ENCODE results near the gene NCOA4. TPM values are rescaled to one million over a fixed set of nuclear protein-coding genes. Genes with fewer than 3 reads are reported as not detected.
A peak's percentile ranks its signal among the peaks of the same experiment; 100 is the strongest.

The NCOA4 gene
- 101 and 102 TPM in 2 replicates for total RNA-seq

DNA sequence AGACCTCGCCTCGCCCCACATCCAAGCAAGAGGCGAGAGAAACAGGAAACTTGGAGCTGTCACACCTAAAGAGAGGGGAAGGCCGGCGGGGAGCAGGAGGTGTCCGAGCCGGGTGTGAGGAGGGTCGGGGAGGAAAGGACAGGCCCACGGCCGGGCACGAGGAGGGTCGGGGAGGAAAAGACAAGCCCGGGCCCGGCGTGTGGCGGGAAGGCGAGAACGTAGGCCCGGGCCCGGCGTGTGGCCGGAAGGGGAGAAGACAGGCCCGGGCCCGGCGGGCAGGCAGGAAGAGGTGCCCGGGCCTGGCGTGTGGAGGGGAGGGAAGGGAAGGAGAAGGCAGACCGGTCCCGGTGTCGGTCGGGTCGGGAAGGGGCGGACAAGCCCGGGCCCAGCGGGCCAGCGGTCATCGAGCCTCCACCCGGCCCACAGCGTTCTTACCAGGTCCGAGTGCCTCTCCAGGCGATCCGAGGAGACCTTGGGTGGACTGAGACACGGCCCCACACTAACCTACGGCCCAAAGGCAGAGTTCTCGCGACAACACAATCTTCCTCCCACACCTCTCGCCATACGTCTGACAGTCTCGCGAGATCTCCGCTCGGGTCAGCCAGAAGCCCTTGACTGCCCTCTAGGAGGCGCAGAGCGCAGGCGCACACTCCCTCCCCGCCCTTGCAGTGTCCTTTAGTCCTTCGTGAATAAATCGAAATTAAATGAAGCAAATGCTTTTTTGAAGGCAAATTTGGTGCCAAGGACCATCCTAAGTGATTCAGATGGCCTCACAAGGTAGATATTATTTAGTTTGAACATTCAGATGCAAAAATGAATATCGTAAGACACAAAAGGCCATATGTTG, at the start of gene NCOA4:
Gene NCOA4 (minus strand): TSS at position 533 of the 847 bp plus-strand sequence. CDS start 13,943 bp downstream, outside the sequence.
- Mint-ChIP-seq H3K9me3 (no peaks in the 10 kb centered on the region), H3K4me3 (peak within 1 kb of the TSS; percentile 95), H3K27me3 (ENCODE audit: insufficient read depth) (no peaks in the 10 kb centered on the region), H3K4me1 (ENCODE audit: low read depth) (peaks cover 45% of the 10 kb centered on the region), H3K27ac (peak within 1 kb of the TSS; percentile 91), H3K36me3 (ENCODE audit: low read depth) (peaks cover 7% of the 10 kb centered on the region)
- intact Hi-C loops (cut with micrococcal nuclease): loop anchor here (2.0 to 5.0 kb wide), 2 partner anchors 566 to 793 kb away; no protein-coding TSS in a partner anchor
- peak; percentile 93 for DNase-seq (ENCODE audit: low spot score)

GRCh38 chr10:46079831-46080585, 49.6 kb upstream of the NCOA4 start:
- Mint-ChIP-seq H3K4me1 (ENCODE audit: low read depth) (peaks cover 26% of the 10 kb centered on the region), H3K36me3 (ENCODE audit: low read depth) (no peaks in the 10 kb centered on the region), H3K4me3 (no peak overlapping the region), H3K27ac (no peak overlapping the region), H3K27me3 (ENCODE audit: insufficient read depth) (peaks cover 2% of the 10 kb centered on the region), H3K9me3 (no peaks in the 10 kb centered on the region)
- DNase-seq (ENCODE audit: low spot score): no peak
- intact Hi-C loops (cut with micrococcal nuclease): no loop called here

DNA sequence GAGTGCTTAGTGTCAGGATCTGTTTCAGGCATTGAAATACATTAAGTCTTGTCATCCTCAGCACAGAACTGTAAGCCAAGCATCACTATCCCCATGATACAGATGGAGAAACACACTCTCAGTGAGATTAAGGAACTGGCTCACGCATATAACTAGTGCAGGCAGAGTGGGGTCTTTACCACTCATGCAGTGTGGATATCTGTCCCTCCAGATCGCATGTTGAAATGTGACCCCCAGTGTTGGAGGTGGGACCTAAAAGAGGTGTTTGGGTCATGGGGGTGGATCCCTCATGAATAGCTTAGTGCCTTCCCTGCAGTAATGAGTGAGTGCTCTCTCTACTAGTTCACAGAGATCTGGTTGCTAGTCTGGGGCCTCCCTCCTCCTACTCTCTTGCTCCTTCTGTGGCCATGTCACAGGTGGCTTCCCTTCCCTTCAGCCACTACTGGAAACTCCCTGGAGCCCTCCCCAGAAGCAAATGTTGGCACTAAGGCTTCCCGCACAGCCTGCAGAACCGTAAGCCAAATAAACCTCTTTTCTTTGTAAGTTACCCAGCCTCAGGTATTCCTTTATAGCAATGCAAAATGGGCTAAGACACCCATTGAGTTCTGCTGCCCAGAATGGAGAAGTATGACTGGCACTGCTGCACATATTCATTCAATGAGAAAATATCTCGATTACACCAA, 47.4 kb upstream of the NCOA4 start:
- Mint-ChIP-seq H3K9me3 (no peaks in the 10 kb centered on the region), H3K4me1 (ENCODE audit: low read depth) (peaks cover 26% of the 10 kb centered on the region), H3K27ac (no peak overlapping the region), H3K36me3 (ENCODE audit: low read depth) (no peaks in the 10 kb centered on the region), H3K27me3 (ENCODE audit: insufficient read depth) (no peaks in the 10 kb centered on the region), H3K4me3 (peak overlapping the region; percentile 5)
- intact Hi-C loops (cut with micrococcal nuclease): no loop called here
- no peak for DNase-seq (ENCODE audit: low spot score)

DNA sequence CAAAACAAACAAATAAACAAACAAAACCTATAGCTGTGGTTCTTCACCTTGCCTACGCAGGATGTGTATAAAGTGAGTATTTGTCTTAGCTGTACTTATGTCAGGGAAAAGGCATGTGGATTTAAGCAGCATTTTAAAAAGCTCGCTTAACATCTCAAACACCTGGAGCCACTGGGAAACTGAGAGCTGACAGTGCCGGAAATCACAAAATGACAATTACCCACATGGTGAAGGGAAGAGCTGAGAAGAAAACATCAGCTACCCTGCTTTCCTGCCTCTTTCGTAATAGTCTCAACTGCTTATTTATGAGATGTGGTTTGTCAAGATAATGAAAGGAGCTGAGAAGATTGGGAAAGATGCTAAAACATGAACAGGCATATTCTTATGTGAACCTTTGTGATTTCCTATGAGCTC, 46.7 kb upstream of the NCOA4 start:
- Mint-ChIP-seq H3K4me1 (ENCODE audit: low read depth) (peaks cover 26% of the 10 kb centered on the region), H3K27ac (peak overlapping the region; percentile 40), H3K9me3 (no peaks in the 10 kb centered on the region), H3K36me3 (ENCODE audit: low read depth) (no peaks in the 10 kb centered on the region), H3K27me3 (ENCODE audit: insufficient read depth) (no peaks in the 10 kb centered on the region), H3K4me3 (peak overlapping the region; percentile 5)
- intact Hi-C loops (cut with micrococcal nuclease): no loop called here
- no peak for DNase-seq (ENCODE audit: low spot score)

DNA sequence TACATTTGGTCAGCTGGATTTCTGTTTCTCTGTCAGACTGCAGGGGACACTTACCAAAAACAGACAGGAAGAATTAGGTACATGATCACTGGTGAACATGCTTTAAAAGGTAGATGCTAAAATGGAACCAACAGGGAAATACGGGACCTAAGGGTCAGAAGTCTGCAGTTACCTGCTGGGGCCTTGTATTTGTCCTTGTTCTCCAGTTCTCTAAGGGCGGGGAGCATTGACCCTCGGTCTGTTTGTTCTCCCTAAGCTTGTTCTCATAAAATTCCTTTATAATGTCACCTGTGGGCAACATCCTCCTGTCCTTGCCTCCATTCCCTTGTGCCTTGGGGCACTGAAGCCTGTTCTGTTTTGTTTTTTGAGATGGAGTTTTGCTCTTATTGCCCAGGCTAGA, 45.4 kb upstream of the NCOA4 start:
- Mint-ChIP-seq H3K4me3 (no peak overlapping the region), H3K9me3 (no peaks in the 10 kb centered on the region), H3K4me1 (ENCODE audit: low read depth) (peaks cover 20% of the 10 kb centered on the region), H3K36me3 (ENCODE audit: low read depth) (no peaks in the 10 kb centered on the region), H3K27me3 (ENCODE audit: insufficient read depth) (no peaks in the 10 kb centered on the region), H3K27ac (no peak overlapping the region)
- no peak for DNase-seq (ENCODE audit: low spot score)
- intact Hi-C loops (cut with micrococcal nuclease): no loop called here

- Mint-ChIP-seq H3K4me1 (ENCODE audit: low read depth) (peaks cover 27% of the 10 kb centered on the region), H3K9me3 (no peaks in the 10 kb centered on the region), H3K27ac (no peak overlapping the region), H3K36me3 (ENCODE audit: low read depth) (no peaks in the 10 kb centered on the region), H3K27me3 (ENCODE audit: insufficient read depth) (no peaks in the 10 kb centered on the region), H3K4me3 (no peak overlapping the region)
- intact Hi-C loops (cut with micrococcal nuclease): no loop called here
- DNase-seq (ENCODE audit: low spot score): no peak
These were observed 43.9 kb upstream of the NCOA4 start for GRCh38 chr10:46074196-46074946.

- no peaks in the 10 kb centered on the region for H3K9me3 Mint-ChIP-seq
- no peak for DNase-seq (ENCODE audit: low spot score)
- H3K36me3 Mint-ChIP-seq (ENCODE audit: low read depth): no peaks in the 10 kb centered on the region
- peaks cover 23% of the 10 kb centered on the region for H3K4me1 Mint-ChIP-seq (ENCODE audit: low read depth)
- no peaks in the 10 kb centered on the region for H3K27me3 Mint-ChIP-seq (ENCODE audit: insufficient read depth)
- intact Hi-C loops (cut with micrococcal nuclease): no loop called here
- H3K27ac Mint-ChIP-seq: no peak overlapping the region
- H3K4me3 Mint-ChIP-seq: no peak overlapping the region
These were observed 43.1 kb upstream of the NCOA4 start for GRCh38 chr10:46073564-46073963.

DNA sequence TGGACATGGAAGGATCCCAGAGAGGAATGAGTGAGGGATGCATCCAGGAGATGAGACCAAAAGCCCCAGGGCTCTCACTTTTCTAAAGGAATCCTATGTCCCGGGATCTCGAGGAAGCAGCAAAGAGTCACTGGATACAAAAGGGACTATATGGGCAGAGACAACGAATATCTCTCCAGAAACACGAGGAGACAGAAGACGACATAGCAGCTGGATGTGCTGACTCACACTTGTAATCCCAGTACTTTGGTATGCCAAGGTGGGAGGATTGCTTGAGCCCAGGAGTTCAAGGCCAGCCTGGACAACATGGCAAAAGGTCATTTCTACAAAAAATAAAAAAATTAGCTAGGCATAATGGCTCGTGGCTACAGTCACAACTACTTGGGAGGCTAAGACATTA, 40.3 kb upstream of the NCOA4 start:
- H3K9me3 Mint-ChIP-seq: no peaks in the 10 kb centered on the region
- no peak overlapping the region for H3K4me3 Mint-ChIP-seq
- no peak overlapping the region for H3K27ac Mint-ChIP-seq
- intact Hi-C loops (cut with micrococcal nuclease): no loop called here
- peaks cover 7% of the 10 kb centered on the region for H3K4me1 Mint-ChIP-seq (ENCODE audit: low read depth)
- H3K27me3 Mint-ChIP-seq (ENCODE audit: insufficient read depth): no peaks in the 10 kb centered on the region
- H3K36me3 Mint-ChIP-seq (ENCODE audit: low read depth): no peaks in the 10 kb centered on the region
- no peak for DNase-seq (ENCODE audit: low spot score)

GRCh38 chr10:46069771-46070463, 39.5 kb upstream of the NCOA4 start:
- Mint-ChIP-seq H3K9me3 (no peaks in the 10 kb centered on the region), H3K4me1 (ENCODE audit: low read depth) (peaks cover 7% of the 10 kb centered on the region), H3K27me3 (ENCODE audit: insufficient read depth) (no peaks in the 10 kb centered on the region), H3K4me3 (no peak overlapping the region), H3K27ac (no peak overlapping the region), H3K36me3 (ENCODE audit: low read depth) (no peaks in the 10 kb centered on the region)
- no peak for DNase-seq (ENCODE audit: low spot score)
- intact Hi-C loops (cut with micrococcal nuclease): no loop called here

- H3K36me3 Mint-ChIP-seq (ENCODE audit: low read depth): no peaks in the 10 kb centered on the region
- H3K27me3 Mint-ChIP-seq (ENCODE audit: insufficient read depth): peaks cover 3% of the 10 kb centered on the region
- intact Hi-C loops (cut with micrococcal nuclease): no loop called here
- no peak for DNase-seq (ENCODE audit: low spot score)
- H3K27ac Mint-ChIP-seq: no peak overlapping the region
- no peaks in the 10 kb centered on the region for H3K9me3 Mint-ChIP-seq
- no peak overlapping the region for H3K4me3 Mint-ChIP-seq
- peaks cover 7% of the 10 kb centered on the region for H3K4me1 Mint-ChIP-seq (ENCODE audit: low read depth)
These were observed 38.5 kb upstream of the NCOA4 start for GRCh38 chr10:46068905-46069304.

DNA sequence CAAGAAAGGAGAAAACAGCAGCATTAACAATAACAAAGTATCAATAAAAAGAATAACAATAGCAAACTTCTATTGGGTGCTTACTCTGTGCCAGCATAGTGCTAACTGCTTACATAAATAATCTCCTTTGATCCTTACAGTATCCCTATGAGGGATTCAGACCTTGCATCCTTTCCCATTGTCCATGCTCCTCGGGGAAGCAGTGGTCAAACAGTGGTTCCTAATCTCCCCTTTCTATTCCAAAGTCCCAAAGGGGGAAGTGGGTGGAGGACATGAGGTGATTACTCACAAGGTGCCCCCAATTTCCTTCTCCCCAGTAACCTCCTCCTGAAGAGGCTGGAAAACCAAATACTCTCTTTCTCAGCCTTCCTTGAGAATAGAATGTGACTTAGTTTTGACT, 37.7 kb upstream of the NCOA4 start:
- Mint-ChIP-seq H3K36me3 (ENCODE audit: low read depth) (no peaks in the 10 kb centered on the region), H3K9me3 (no peaks in the 10 kb centered on the region), H3K27ac (no peak overlapping the region), H3K27me3 (ENCODE audit: insufficient read depth) (peaks cover 3% of the 10 kb centered on the region), H3K4me3 (no peak overlapping the region), H3K4me1 (ENCODE audit: low read depth) (peaks cover 7% of the 10 kb centered on the region)
- no peak for DNase-seq (ENCODE audit: low spot score)
- intact Hi-C loops (cut with micrococcal nuclease): no loop called here

DNA sequence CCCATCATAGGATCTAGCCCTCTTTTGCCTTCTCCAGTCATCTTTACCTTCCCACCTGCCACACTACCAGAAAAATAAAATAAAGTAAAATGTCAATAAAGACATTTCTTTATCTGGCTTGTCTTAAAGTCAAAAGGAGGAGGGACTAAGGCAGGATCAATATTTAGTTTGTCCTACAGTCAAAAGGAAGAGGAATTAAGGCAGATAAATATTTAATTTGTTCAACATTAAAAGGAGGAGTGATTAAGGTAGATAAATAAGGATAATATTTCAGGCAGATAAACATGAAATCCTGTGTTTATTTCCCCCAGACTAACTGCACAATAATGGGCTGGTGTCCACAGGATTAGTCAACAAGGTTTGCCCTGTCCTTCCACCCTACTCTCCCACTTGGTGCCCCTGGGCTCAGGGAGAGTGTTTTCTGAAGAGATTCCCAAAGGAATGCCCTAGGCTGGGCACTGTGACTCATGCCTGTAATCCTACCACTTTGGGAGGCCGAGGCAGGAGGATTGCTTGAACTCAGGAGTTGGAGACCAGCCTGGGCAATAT, 33.9 kb upstream of the NCOA4 start:
- intact Hi-C loops (cut with micrococcal nuclease): no loop called here
- no peaks in the 10 kb centered on the region for H3K4me1 Mint-ChIP-seq (ENCODE audit: low read depth)
- H3K4me3 Mint-ChIP-seq: no peak overlapping the region
- DNase-seq (ENCODE audit: low spot score): no peak
- H3K36me3 Mint-ChIP-seq (ENCODE audit: low read depth): no peaks in the 10 kb centered on the region
- H3K27ac Mint-ChIP-seq: no peak overlapping the region
- H3K27me3 Mint-ChIP-seq (ENCODE audit: insufficient read depth): peaks cover 5% of the 10 kb centered on the region
- no peaks in the 10 kb centered on the region for H3K9me3 Mint-ChIP-seq
